Measurements from ENCODE around the gene TLL2. TPM values are rescaled to one million over a fixed set of nuclear protein-coding genes. Genes with fewer than 3 reads are reported as not detected.

Gene TLL2
- total RNA-seq, 2 experiments from 2014 or later: 0.13 TPM; not detected in 1

GRCh38 chr10:96397902-96398301, 115.8 kb downstream of the TLL2 start:
- DNase-seq: no peak
- Mint-ChIP-seq H3K27me3 (ENCODE audit: low read depth) (peaks cover 26% of the 10 kb centered on the region), H3K4me1 (ENCODE audit: low read depth) (peaks cover 7% of the 10 kb centered on the region), H3K4me3 (no peak overlapping the region), H3K36me3 (ENCODE audit: low read depth) (no peaks in the 10 kb centered on the region), H3K27ac (no peak overlapping the region), H3K9me3 (ENCODE audit: insufficient read depth) (no peaks in the 10 kb centered on the region)
- CTCF ChIA-PET: interaction anchor here (2.4 kb wide), 1 partner anchor 23 kb away, joined by 7 read pairs; no protein-coding TSS in a partner anchor
- ATAC-seq: no peak
- POLR2A ChIA-PET: no interaction called here

GRCh38 chr10:96395931-96396877, 117.5 kb downstream of the TLL2 start:
- DNase-seq: peak; percentile 77
- no peaks in the 10 kb centered on the region for H3K9me3 Mint-ChIP-seq (ENCODE audit: insufficient read depth)
- no peak overlapping the region for H3K27ac Mint-ChIP-seq
- POLR2A ChIA-PET: no interaction called here
- H3K4me1 Mint-ChIP-seq (ENCODE audit: low read depth): peaks cover 7% of the 10 kb centered on the region
- H3K27me3 Mint-ChIP-seq (ENCODE audit: low read depth): peaks cover 23% of the 10 kb centered on the region
- ATAC-seq: peak; percentile 93
- H3K36me3 Mint-ChIP-seq (ENCODE audit: low read depth): no peaks in the 10 kb centered on the region
- CTCF ChIA-PET: interaction anchor here (0.6 to 2.9 kb wide), 10 partner anchors 13 to 449 kb away, joined by 3 to 11 read pairs (median 3); partner anchors contain the start of gene TLL2
- no peak overlapping the region for H3K4me3 Mint-ChIP-seq

DNA sequence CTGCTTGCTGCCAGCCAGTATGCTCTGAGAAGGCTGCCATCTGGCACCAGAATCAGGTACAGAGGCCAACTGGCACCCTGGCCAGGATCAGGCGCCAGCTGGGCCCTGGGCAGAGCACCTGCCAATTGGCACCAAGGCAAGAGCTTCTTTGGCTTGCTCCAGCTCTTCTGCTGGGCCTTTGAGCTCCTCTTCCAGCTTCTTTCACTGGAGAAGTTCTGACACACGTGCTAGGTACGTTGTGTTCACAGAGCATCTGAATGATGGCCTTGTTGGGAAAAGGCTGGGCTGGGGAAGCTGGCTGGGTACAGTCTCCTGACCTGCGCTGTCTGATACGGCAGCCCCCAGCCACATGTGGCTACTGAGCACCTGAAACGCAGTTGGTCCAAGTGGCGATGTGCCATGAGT, 123.3 kb downstream of the TLL2 start:
- no peaks in the 10 kb centered on the region for H3K4me1 Mint-ChIP-seq (ENCODE audit: low read depth)
- peaks cover 17% of the 10 kb centered on the region for H3K27me3 Mint-ChIP-seq (ENCODE audit: low read depth)
- no peak overlapping the region for H3K27ac Mint-ChIP-seq
- no peak overlapping the region for H3K4me3 Mint-ChIP-seq
- CTCF ChIA-PET: no interaction called here
- H3K9me3 Mint-ChIP-seq (ENCODE audit: insufficient read depth): no peaks in the 10 kb centered on the region
- no peak for ATAC-seq
- H3K36me3 Mint-ChIP-seq (ENCODE audit: low read depth): no peaks in the 10 kb centered on the region
- DNase-seq: no peak
- POLR2A ChIA-PET: no interaction called here

- Mint-ChIP-seq H3K4me1 (ENCODE audit: low read depth) (no peaks in the 10 kb centered on the region), H3K27me3 (ENCODE audit: low read depth) (peaks cover 17% of the 10 kb centered on the region), H3K9me3 (ENCODE audit: insufficient read depth) (no peaks in the 10 kb centered on the region), H3K36me3 (ENCODE audit: low read depth) (no peaks in the 10 kb centered on the region), H3K27ac (no peak overlapping the region), H3K4me3 (no peak overlapping the region)
- ATAC-seq: no peak
- ChIA-PET POLR2A (no interaction called here), CTCF (no interaction called here)
- no peak for DNase-seq
Measured at GRCh38 chr10:96389785-96390184, 123.9 kb downstream of the TLL2 start.

DNA sequence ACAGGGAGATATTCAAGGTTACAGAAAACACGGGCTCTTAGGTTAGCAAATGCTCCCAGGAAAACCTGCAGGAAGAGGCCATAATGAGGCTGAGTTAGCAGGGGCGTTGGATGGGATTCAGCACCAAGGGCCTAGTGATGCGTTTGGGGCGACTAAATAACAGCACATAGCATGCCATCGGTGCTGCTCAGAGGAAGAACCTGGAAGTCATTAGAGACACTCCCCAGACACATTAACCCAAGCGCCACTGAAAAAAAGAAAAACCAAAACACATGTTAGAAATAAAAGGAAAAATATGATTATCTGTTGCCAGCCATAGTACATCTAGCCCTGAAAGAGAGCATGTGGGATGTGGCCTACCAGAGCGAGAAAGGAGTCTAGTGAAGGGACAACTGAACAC, 126.1 kb downstream of the TLL2 start:
- ChIA-PET CTCF (no interaction called here), POLR2A (no interaction called here)
- DNase-seq: no peak
- H3K4me3 Mint-ChIP-seq: no peak overlapping the region
- no peak for ATAC-seq
- H3K9me3 Mint-ChIP-seq (ENCODE audit: insufficient read depth): no peaks in the 10 kb centered on the region
- no peaks in the 10 kb centered on the region for H3K4me1 Mint-ChIP-seq (ENCODE audit: low read depth)
- no peaks in the 10 kb centered on the region for H3K36me3 Mint-ChIP-seq (ENCODE audit: low read depth)
- no peak overlapping the region for H3K27ac Mint-ChIP-seq
- peaks cover 14% of the 10 kb centered on the region for H3K27me3 Mint-ChIP-seq (ENCODE audit: low read depth)

- Mint-ChIP-seq H3K36me3 (ENCODE audit: low read depth) (no peaks in the 10 kb centered on the region), H3K27me3 (ENCODE audit: low read depth) (peaks cover 14% of the 10 kb centered on the region), H3K4me1 (ENCODE audit: low read depth) (no peaks in the 10 kb centered on the region), H3K4me3 (no peak overlapping the region), H3K27ac (no peak overlapping the region), H3K9me3 (ENCODE audit: insufficient read depth) (no peaks in the 10 kb centered on the region)
- CTCF ChIA-PET: interaction anchor here (2.6 kb wide), 1 partner anchor 13 kb away, joined by 14 read pairs; no protein-coding TSS in a partner anchor
- ATAC-seq: no peak
- POLR2A ChIA-PET: no interaction called here
- no peak for DNase-seq
Measured at GRCh38 chr10:96387161-96387560, 126.6 kb downstream of the TLL2 start.

DNA sequence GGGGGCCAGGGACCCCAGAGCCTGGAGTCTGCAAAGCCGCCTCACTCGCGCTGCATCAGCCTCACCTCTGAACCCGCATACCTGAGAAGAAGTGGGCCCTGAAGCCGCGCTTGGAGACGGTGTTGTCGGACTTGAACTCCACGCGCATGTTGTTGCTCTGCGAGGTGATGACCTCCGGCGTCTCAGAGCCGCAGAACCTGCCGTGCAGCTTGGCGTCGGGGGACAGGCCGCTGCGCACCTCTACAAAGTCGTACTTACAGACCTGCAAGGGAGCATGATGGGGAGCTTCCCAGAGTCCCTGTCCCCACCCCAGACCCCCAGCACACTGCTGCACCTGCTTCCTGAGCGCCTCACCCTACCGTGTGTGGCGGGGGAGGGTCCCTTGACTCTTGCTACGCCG, 129.2 kb downstream of the TLL2 start:
- CTCF ChIA-PET: interaction anchor here (1.4 to 2.6 kb wide), 2 partner anchors 10 to 14 kb away, joined by 6 to 14 read pairs; no protein-coding TSS in a partner anchor
- ATAC-seq (no peak), DNase-seq (no peak)
- POLR2A ChIA-PET: no interaction called here
- no peaks in the 10 kb centered on the region for H3K4me1 Mint-ChIP-seq (ENCODE audit: low read depth)
- peaks cover 9% of the 10 kb centered on the region for H3K27me3 Mint-ChIP-seq (ENCODE audit: low read depth)
- no peak overlapping the region for H3K27ac Mint-ChIP-seq
- no peaks in the 10 kb centered on the region for H3K36me3 Mint-ChIP-seq (ENCODE audit: low read depth)
- H3K4me3 Mint-ChIP-seq: no peak overlapping the region
- no peaks in the 10 kb centered on the region for H3K9me3 Mint-ChIP-seq (ENCODE audit: insufficient read depth)

DNA sequence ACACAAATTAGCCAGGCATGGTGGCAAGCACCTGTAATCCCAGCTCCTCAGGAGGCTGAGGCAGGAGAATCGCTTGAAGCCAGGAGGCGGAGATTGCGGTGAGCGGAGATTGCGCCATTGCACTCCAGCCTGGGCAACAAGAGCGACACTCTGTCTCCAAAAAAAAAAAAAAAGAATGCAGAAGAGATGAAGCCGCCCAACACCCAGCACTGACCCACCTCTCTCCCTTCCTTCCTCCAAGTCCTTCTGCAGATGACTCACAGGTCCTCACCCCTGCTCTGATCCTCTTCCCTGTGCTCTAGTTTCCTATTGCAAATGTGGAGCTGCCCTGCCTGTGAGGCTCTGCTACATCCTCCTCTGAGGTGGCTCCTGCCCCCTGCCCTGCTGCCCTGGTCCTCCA, 132.9 kb downstream of the TLL2 start:
- H3K27me3 Mint-ChIP-seq (ENCODE audit: low read depth): peaks cover 2% of the 10 kb centered on the region
- no peak overlapping the region for H3K27ac Mint-ChIP-seq
- POLR2A ChIA-PET: no interaction called here
- CTCF ChIA-PET: interaction anchor here (1.2 kb wide), 1 partner anchor 15 kb away, joined by 3 read pairs; no protein-coding TSS in a partner anchor
- ATAC-seq (no peak), DNase-seq (no peak)
- H3K4me3 Mint-ChIP-seq: no peak overlapping the region
- no peaks in the 10 kb centered on the region for H3K4me1 Mint-ChIP-seq (ENCODE audit: low read depth)
- no peaks in the 10 kb centered on the region for H3K9me3 Mint-ChIP-seq (ENCODE audit: insufficient read depth)
- H3K36me3 Mint-ChIP-seq (ENCODE audit: low read depth): no peaks in the 10 kb centered on the region

DNA sequence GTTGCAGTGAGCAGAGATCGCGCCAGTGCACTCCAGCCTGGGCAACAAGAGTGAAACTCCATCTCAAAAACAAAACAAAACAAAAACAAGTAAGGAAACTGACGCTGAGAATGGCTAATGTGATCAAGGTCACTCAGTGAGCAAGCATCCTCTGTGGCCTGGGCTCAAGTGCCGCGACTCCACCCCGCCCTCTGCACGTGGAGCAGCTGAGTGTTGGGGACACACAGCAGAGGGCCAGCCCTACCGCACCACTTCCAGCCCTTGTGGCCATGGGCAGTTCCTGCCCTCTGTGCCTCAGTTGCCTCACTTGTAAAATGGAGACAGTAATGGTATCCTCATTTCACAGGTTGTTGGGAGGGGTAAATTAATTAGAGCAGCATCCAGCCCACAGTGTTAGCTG, 134.0 kb downstream of the TLL2 start:
- no peak for ATAC-seq
- no peaks in the 10 kb centered on the region for H3K9me3 Mint-ChIP-seq (ENCODE audit: insufficient read depth)
- no peaks in the 10 kb centered on the region for H3K36me3 Mint-ChIP-seq (ENCODE audit: low read depth)
- no peak overlapping the region for H3K4me3 Mint-ChIP-seq
- no peak overlapping the region for H3K27ac Mint-ChIP-seq
- H3K4me1 Mint-ChIP-seq (ENCODE audit: low read depth): peaks cover 9% of the 10 kb centered on the region
- ChIA-PET CTCF (no interaction called here), POLR2A (no interaction called here)
- DNase-seq: no peak
- no peaks in the 10 kb centered on the region for H3K27me3 Mint-ChIP-seq (ENCODE audit: low read depth)

- ATAC-seq: no peak
- no peak overlapping the region for H3K27ac Mint-ChIP-seq
- H3K27me3 Mint-ChIP-seq (ENCODE audit: low read depth): peaks cover 3% of the 10 kb centered on the region
- no peaks in the 10 kb centered on the region for H3K9me3 Mint-ChIP-seq (ENCODE audit: insufficient read depth)
- POLR2A ChIA-PET: no interaction called here
- peaks cover 11% of the 10 kb centered on the region for H3K4me1 Mint-ChIP-seq (ENCODE audit: low read depth)
- CTCF ChIA-PET: no interaction called here
- no peaks in the 10 kb centered on the region for H3K36me3 Mint-ChIP-seq (ENCODE audit: low read depth)
- DNase-seq: no peak
- no peak overlapping the region for H3K4me3 Mint-ChIP-seq
Measured at GRCh38 chr10:96378741-96379140, 135.0 kb downstream of the TLL2 start.

- POLR2A ChIA-PET: no interaction called here
- Mint-ChIP-seq H3K27ac (no peak overlapping the region), H3K27me3 (ENCODE audit: low read depth) (peaks cover 7% of the 10 kb centered on the region), H3K9me3 (ENCODE audit: insufficient read depth) (no peaks in the 10 kb centered on the region), H3K36me3 (ENCODE audit: low read depth) (no peaks in the 10 kb centered on the region), H3K4me1 (ENCODE audit: low read depth) (peaks cover 11% of the 10 kb centered on the region), H3K4me3 (no peak overlapping the region)
- no peak for ATAC-seq
- CTCF ChIA-PET: interaction anchor here (0.9 kb wide), 1 partner anchor 136 kb away, joined by 4 read pairs; the partner anchor contains the start of gene TLL2
- DNase-seq: no peak
Measured at GRCh38 chr10:96377816-96378294, 135.9 kb downstream of the TLL2 start.

- Mint-ChIP-seq H3K27ac (no peak overlapping the region), H3K4me3 (no peak overlapping the region), H3K4me1 (ENCODE audit: low read depth) (peaks cover 11% of the 10 kb centered on the region), H3K9me3 (ENCODE audit: insufficient read depth) (no peaks in the 10 kb centered on the region), H3K27me3 (ENCODE audit: low read depth) (peaks cover 7% of the 10 kb centered on the region), H3K36me3 (ENCODE audit: low read depth) (no peaks in the 10 kb centered on the region)
- DNase-seq (no peak), ATAC-seq (no peak)
- CTCF ChIA-PET: interaction anchor here (1.0 to 3.0 kb wide), 3 partner anchors 11 to 134 kb away, joined by 3 to 26 read pairs (median 3); no protein-coding TSS in a partner anchor
- POLR2A ChIA-PET: no interaction called here
Measured at GRCh38 chr10:96376483-96376882, 137.2 kb downstream of the TLL2 start.
